ENCODE measurements around the gene NAPA. TPM values are rescaled to one million over a fixed set of nuclear protein-coding genes. Genes with fewer than 3 reads are reported as not detected.

Gene NAPA
- total RNA-seq, 1 experiment from 2014 or later, result 95.9 TPM

- no peaks in the 10 kb centered on the region for H4K20me1 ChIP-seq (ENCODE audit: low read length)
Measured at GRCh38 chr19:47497821-47498520, 16.9 kb downstream of the NAPA start.

GRCh38 chr19:47497050-47497766 lies 17.7 kb downstream of the NAPA start:
- Histone ChIP-seq H3K27ac (ENCODE audit: low read length) (no peak overlapping the region), H3K9me2 (replicated peaks; ENCODE audit: low read length) (no peaks in the 10 kb centered on the region), H2AFZ (ENCODE audit: low read length) (no peak overlapping the region), H3K9ac (ENCODE audit: low read length) (no peak overlapping the region), H3K79me2 (ENCODE audit: low read length) (no peaks in the 10 kb centered on the region), H3K27me3 (ENCODE audit: low read length) (no peaks in the 10 kb centered on the region), H3K4me3 (ENCODE audit: low read length) (no peak overlapping the region), H3K4me1 (ENCODE audit: insufficient read depth, low read length) (no peaks in the 10 kb centered on the region), H3K4me2 (ENCODE audit: low read length) (no peak overlapping the region), H4K20me1 (ENCODE audit: low read length) (no peaks in the 10 kb centered on the region), H3F3A (ENCODE audit: low read length, unreplicated experiment) (no peaks in the 10 kb centered on the region), H3K9me3 (ENCODE audit: low read length) (no peaks in the 10 kb centered on the region), H3K36me3 (ENCODE audit: low read depth, low read length) (no peaks in the 10 kb centered on the region; the same call in 1 of the 2 replicates)
- TF ChIP-seq EZH2 (IDR thresholded peaks at IDR 0.05; ENCODE audit: low read length, unreplicated experiment), result no peak
- no peak for TF ChIP-seq CTCF (conservative IDR thresholded peaks at IDR 0.05; ENCODE audit: low read depth, low read length)
- TF ChIP-seq EZH2phosphoT487 (IDR thresholded peaks at IDR 0.05; ENCODE audit: borderline replicate concordance, low read length), result no peak
- ATAC-seq (no peak), DNase-seq (no peak)
- CTCF ChIA-PET, result no interaction called here
- intact Hi-C loops (cut with micrococcal nuclease), result no loop called here
- BruUV-seq (replicated peaks), result no TSS peak
- POLR2A ChIA-PET (ENCODE audit: unreplicated experiment), result no interaction called here

More at GRCh38 chr19:47497821-47498520, 16.9 kb downstream of the NAPA start:
- no peaks in the 10 kb centered on the region for H3F3A ChIP-seq (ENCODE audit: low read length, unreplicated experiment)
- DNase-seq (no peak), ATAC-seq (no peak)
- intact Hi-C loops (cut with micrococcal nuclease), result no loop called here
- BruUV-seq (replicated peaks), result no TSS peak
- no peak overlapping the region for H3K4me2 ChIP-seq (ENCODE audit: low read length)
- H3K27me3 ChIP-seq (ENCODE audit: low read length), result no peaks in the 10 kb centered on the region
- ChIA-PET POLR2A (ENCODE audit: unreplicated experiment) (no interaction called here), CTCF (no interaction called here)
- no peak overlapping the region for H3K4me3 ChIP-seq (ENCODE audit: low read length)
- H3K36me3 ChIP-seq (ENCODE audit: low read depth, low read length), result no peaks in the 10 kb centered on the region; the same call in 1 of the 2 replicates
- H3K79me2 ChIP-seq (ENCODE audit: low read length), result no peaks in the 10 kb centered on the region
- no peak overlapping the region for H3K27ac ChIP-seq (ENCODE audit: low read length)
- TF ChIP-seq EZH2phosphoT487 (IDR thresholded peaks at IDR 0.05; ENCODE audit: borderline replicate concordance, low read length) (no peak), EZH2 (IDR thresholded peaks at IDR 0.05; ENCODE audit: low read length, unreplicated experiment) (no peak), CTCF (conservative IDR thresholded peaks at IDR 0.05; ENCODE audit: low read depth, low read length) (no peak)
- no peaks in the 10 kb centered on the region for H3K4me1 ChIP-seq (ENCODE audit: insufficient read depth, low read length)
- H3K9me3 ChIP-seq (ENCODE audit: low read length), result no peaks in the 10 kb centered on the region
- H3K9ac ChIP-seq (ENCODE audit: low read length), result no peak overlapping the region
- H3K9me2 ChIP-seq (replicated peaks; ENCODE audit: low read length), result no peaks in the 10 kb centered on the region
- no peak overlapping the region for H2AFZ ChIP-seq (ENCODE audit: low read length)

All from PC-3 (cell line).